Measurements from ENCODE around the gene SCAF8.

Gene SCAF8

DNA sequence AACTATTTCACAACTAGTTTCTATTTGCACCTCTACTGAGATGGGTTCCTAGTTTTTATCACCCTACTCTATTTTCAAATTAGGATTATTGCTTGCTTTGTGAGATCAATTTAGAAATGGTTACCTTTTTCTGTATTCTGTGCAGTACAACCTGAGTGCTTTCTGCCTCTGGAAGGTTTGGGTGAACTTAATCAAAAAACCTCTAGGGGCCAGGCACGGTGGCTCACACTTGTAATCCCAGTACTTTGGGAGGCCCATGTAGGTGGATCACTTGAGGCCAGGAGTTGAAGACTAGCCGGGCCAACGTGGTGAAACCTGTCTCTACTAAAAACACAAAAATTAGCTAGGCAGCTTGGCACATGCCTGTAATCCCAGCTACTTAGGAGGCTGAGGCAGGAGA, 63.3 kb downstream of the SCAF8 start:
- H3K4me3 ChIP-seq (ENCODE audit: low read length in 2 of 2), result no peak overlapping the region
- H3K23ac ChIP-seq (ENCODE audit: low read depth, low read length, poor library complexity), result no peak overlapping the region
- no peaks in the 10 kb centered on the region for H3K9me3 ChIP-seq (replicated peaks in 1 of 2; ENCODE audit: control insufficient read depth in 2 of 2, insufficient read depth in 1 of 2, low read depth in 1 of 2, low read length in 2 of 2)
- no peaks in the 10 kb centered on the region for H3K4me1 ChIP-seq (ENCODE audit: control insufficient read depth in 2 of 2, insufficient read depth in 1 of 2, low read depth in 1 of 2, low read length in 2 of 2)
- H3K18ac ChIP-seq (ENCODE audit: low read length), result no peak overlapping the region
- H3K27ac ChIP-seq (replicated peaks; ENCODE audit: low read length), result no peak overlapping the region
- H2BK120ac ChIP-seq (ENCODE audit: low read depth, low read length), result no peak overlapping the region
- DNase-seq (ENCODE audit: low spot score), result no peak
- H3K14ac ChIP-seq (ENCODE audit: low read length), result no peak overlapping the region
- H2BK5ac ChIP-seq (ENCODE audit: low read length), result no peak overlapping the region
- peaks cover 11 to 96% of the 10 kb centered on the region in 2 donors for H3K36me3 ChIP-seq (replicated peaks in 1 of 2; ENCODE audit: control insufficient read depth in 2 of 2, insufficient read depth in 2 of 2, low read length in 2 of 2)
- H4K91ac ChIP-seq (ENCODE audit: low read depth, low read length, poor library complexity), result no peak overlapping the region
- H3K4me2 ChIP-seq (ENCODE audit: insufficient read depth, low read length, poor library complexity, severe bottlenecking), result no peak overlapping the region
- no peaks in the 10 kb centered on the region for H3K27me3 ChIP-seq (ENCODE audit: control insufficient read depth in 3 of 3, insufficient read depth in 3 of 3, low read depth in 1 of 3, low read length in 3 of 3)
- no peak overlapping the region for H2BK12ac ChIP-seq (ENCODE audit: low read length)
- no peak overlapping the region for H2AFZ ChIP-seq (ENCODE audit: low read length)
- no peak overlapping the region for H2BK15ac ChIP-seq (ENCODE audit: low read length)
- no CpG with 5 or more reads among the region's 3 CpGs for WGBS, 2 donors (ENCODE audit: extremely low coverage in 2 of 2, insufficient read length in 2 of 2, insufficient replicate concordance in 1 of 2)
- no peak overlapping the region for H4K8ac ChIP-seq (ENCODE audit: low read depth, low read length)
- H3K79me1 ChIP-seq (ENCODE audit: low read depth, low read length), result peaks cover 5% of the 10 kb centered on the region
- H3K9ac ChIP-seq (ENCODE audit: low read depth, low read length, poor library complexity), result no peak overlapping the region
- no peak overlapping the region for H3K4ac ChIP-seq (ENCODE audit: low read length)
- H2AK5ac ChIP-seq (ENCODE audit: low read depth, low read length), result no peak overlapping the region

DNA sequence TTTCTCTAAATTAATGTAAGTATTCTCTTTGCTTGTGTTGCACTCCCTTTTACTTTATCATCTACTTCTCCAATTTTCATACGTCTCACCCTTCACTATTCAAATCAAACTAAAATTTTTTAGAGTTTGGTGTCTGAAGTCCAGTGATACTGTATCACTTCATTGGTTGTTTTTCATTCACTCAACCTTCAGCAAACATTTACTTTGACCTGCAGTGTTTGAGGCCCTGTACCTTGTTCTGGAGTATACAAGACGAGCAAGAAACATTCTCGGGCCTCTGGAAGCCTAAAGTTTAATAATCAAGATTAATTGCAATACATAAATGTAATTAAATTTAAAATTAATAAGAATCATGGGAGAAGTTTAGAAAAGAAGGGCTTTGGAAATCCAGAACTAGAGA, 64.6 kb downstream of the SCAF8 start:
- no peak overlapping the region for H2BK15ac ChIP-seq (ENCODE audit: low read length)
- H4K91ac ChIP-seq (ENCODE audit: low read depth, low read length, poor library complexity), result no peak overlapping the region
- no peak overlapping the region for H2AFZ ChIP-seq (ENCODE audit: low read length)
- no peak overlapping the region for H3K9ac ChIP-seq (ENCODE audit: low read depth, low read length, poor library complexity)
- H3K79me1 ChIP-seq (ENCODE audit: low read depth, low read length), result peaks cover 5% of the 10 kb centered on the region
- no peaks in the 10 kb centered on the region for H3K27me3 ChIP-seq (ENCODE audit: control insufficient read depth in 3 of 3, insufficient read depth in 3 of 3, low read depth in 1 of 3, low read length in 3 of 3)
- no peaks in the 10 kb centered on the region for H3K4me1 ChIP-seq (ENCODE audit: control insufficient read depth in 2 of 2, insufficient read depth in 1 of 2, low read depth in 1 of 2, low read length in 2 of 2)
- no peak overlapping the region for H4K8ac ChIP-seq (ENCODE audit: low read depth, low read length)
- H3K4me2 ChIP-seq (ENCODE audit: insufficient read depth, low read length, poor library complexity, severe bottlenecking), result no peak overlapping the region
- H2BK12ac ChIP-seq (ENCODE audit: low read length), result no peak overlapping the region
- 100% methylated on average over 1 of the region's 3 CpGs; no CpG with 5 or more reads in 1 of the 2 donors for WGBS, 2 donors (ENCODE audit: extremely low coverage in 2 of 2, insufficient read length in 2 of 2, insufficient replicate concordance in 1 of 2)
- H3K36me3 ChIP-seq (replicated peaks in 1 of 2; ENCODE audit: control insufficient read depth in 2 of 2, insufficient read depth in 2 of 2, low read length in 2 of 2), result peaks cover 13 to 95% of the 10 kb centered on the region in 2 donors
- no peak overlapping the region for H3K4ac ChIP-seq (ENCODE audit: low read length)
- no peak overlapping the region for H3K23ac ChIP-seq (ENCODE audit: low read depth, low read length, poor library complexity)
- no peak overlapping the region for H3K4me3 ChIP-seq (ENCODE audit: low read length in 2 of 2)
- no peak overlapping the region for H3K27ac ChIP-seq (replicated peaks; ENCODE audit: low read length)
- no peak overlapping the region for H2BK5ac ChIP-seq (ENCODE audit: low read length)
- no peak overlapping the region for H3K14ac ChIP-seq (ENCODE audit: low read length)
- no peak overlapping the region for H2BK120ac ChIP-seq (ENCODE audit: low read depth, low read length)
- H3K9me3 ChIP-seq (replicated peaks in 1 of 2; ENCODE audit: control insufficient read depth in 2 of 2, insufficient read depth in 1 of 2, low read depth in 1 of 2, low read length in 2 of 2), result no peaks in the 10 kb centered on the region
- no peak overlapping the region for H3K18ac ChIP-seq (ENCODE audit: low read length)
- no peak for DNase-seq (ENCODE audit: low spot score)
- H2AK5ac ChIP-seq (ENCODE audit: low read depth, low read length), result no peak overlapping the region

DNA sequence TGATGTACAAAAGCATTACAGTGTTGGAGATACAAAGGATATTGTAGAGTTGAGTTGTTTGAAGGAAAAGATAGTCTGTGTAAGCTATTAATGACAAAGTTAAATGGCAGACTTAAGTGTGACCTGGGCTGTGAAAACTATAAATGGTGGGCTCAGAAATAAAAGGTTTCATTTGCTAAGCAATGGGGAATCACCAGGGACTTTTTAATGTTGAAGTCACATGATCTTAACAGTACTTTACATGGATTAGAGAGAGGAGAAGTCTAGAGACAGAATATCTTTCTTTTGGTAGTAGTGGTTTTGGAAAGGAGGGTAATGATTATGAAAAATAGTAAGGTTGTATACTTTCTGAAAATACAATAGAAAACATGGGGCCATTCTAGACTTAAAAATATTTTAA, 67.1 kb downstream of the SCAF8 start:
- H3K27me3 ChIP-seq (ENCODE audit: control insufficient read depth in 3 of 3, insufficient read depth in 3 of 3, low read depth in 1 of 3, low read length in 3 of 3), result no peaks in the 10 kb centered on the region
- H3K4me1 ChIP-seq (ENCODE audit: control insufficient read depth in 2 of 2, insufficient read depth in 1 of 2, low read depth in 1 of 2, low read length in 2 of 2), result no peaks in the 10 kb centered on the region
- H3K23ac ChIP-seq (ENCODE audit: low read depth, low read length, poor library complexity), result no peak overlapping the region
- H3K4ac ChIP-seq (ENCODE audit: low read length), result no peak overlapping the region
- no peak overlapping the region for H2BK120ac ChIP-seq (ENCODE audit: low read depth, low read length)
- H2BK5ac ChIP-seq (ENCODE audit: low read length), result no peak overlapping the region
- no peak overlapping the region for H2BK15ac ChIP-seq (ENCODE audit: low read length)
- H4K8ac ChIP-seq (ENCODE audit: low read depth, low read length), result no peak overlapping the region
- H3K9ac ChIP-seq (ENCODE audit: low read depth, low read length, poor library complexity), result no peak overlapping the region
- H3K27ac ChIP-seq (replicated peaks; ENCODE audit: low read length), result no peak overlapping the region
- DNase-seq (ENCODE audit: low spot score), result no peak
- H3K4me2 ChIP-seq (ENCODE audit: insufficient read depth, low read length, poor library complexity, severe bottlenecking), result no peak overlapping the region
- H2AFZ ChIP-seq (ENCODE audit: low read length), result no peak overlapping the region
- H4K91ac ChIP-seq (ENCODE audit: low read depth, low read length, poor library complexity), result no peak overlapping the region
- H2BK12ac ChIP-seq (ENCODE audit: low read length), result no peak overlapping the region
- H3K14ac ChIP-seq (ENCODE audit: low read length), result no peak overlapping the region
- no peaks in the 10 kb centered on the region for H3K9me3 ChIP-seq (replicated peaks in 1 of 2; ENCODE audit: control insufficient read depth in 2 of 2, insufficient read depth in 1 of 2, low read depth in 1 of 2, low read length in 2 of 2)
- H3K79me1 ChIP-seq (ENCODE audit: low read depth, low read length), result peaks cover 5% of the 10 kb centered on the region
- no peak overlapping the region for H3K4me3 ChIP-seq (ENCODE audit: low read length in 2 of 2)
- H2AK5ac ChIP-seq (ENCODE audit: low read depth, low read length), result no peak overlapping the region
- no peak overlapping the region for H3K18ac ChIP-seq (ENCODE audit: low read length)
- H3K36me3 ChIP-seq (replicated peaks in 1 of 2; ENCODE audit: control insufficient read depth in 2 of 2, insufficient read depth in 2 of 2, low read length in 2 of 2), result peaks cover 8 to 95% of the 10 kb centered on the region in 2 donors

DNA sequence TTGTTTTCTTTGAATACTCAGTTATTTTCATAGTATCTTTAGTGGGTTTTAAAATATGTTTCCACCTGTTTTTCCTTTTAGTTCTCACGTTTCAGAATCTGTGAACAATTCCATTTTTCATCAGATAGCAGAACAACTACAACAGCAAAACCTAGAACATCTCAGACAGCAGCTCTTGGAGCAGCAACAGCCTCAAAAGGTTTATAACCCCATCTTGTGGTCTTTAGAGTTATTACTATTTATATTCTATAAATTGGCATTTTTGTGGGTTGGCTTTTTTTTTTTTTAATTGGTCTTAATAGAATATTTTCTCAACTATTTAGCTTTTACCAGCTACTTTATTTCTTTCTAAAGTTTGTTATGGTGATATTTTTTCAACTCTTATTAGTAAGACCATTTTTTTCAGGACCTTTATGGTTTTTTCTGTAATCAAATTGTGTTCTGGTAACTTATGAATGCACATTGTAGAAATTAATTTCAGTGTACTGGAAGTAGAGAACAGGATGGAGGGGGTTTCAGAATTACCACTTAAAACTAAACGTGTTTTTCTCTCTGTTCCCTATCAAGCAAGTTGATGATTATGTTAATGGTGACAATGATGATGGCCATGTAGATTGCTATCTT, 72.2 kb downstream of the SCAF8 start:
- Histone ChIP-seq H3K18ac (ENCODE audit: low read length) (no peak overlapping the region), H2BK5ac (ENCODE audit: low read length) (no peak overlapping the region), H3K23ac (ENCODE audit: low read depth, low read length, poor library complexity) (no peak overlapping the region), H3K9me3 (replicated peaks in 1 of 2; ENCODE audit: control insufficient read depth in 2 of 2, insufficient read depth in 1 of 2, low read depth in 1 of 2, low read length in 2 of 2) (no peaks in the 10 kb centered on the region), H3K9ac (ENCODE audit: low read depth, low read length, poor library complexity) (no peak overlapping the region), H4K91ac (ENCODE audit: low read depth, low read length, poor library complexity) (no peak overlapping the region), H2BK120ac (ENCODE audit: low read depth, low read length) (no peak overlapping the region), H4K8ac (ENCODE audit: low read depth, low read length) (no peak overlapping the region), H2AK5ac (ENCODE audit: low read depth, low read length) (no peak overlapping the region), H3K4me1 (ENCODE audit: control insufficient read depth in 2 of 2, insufficient read depth in 1 of 2, low read depth in 1 of 2, low read length in 2 of 2) (no peaks in the 10 kb centered on the region), H3K79me1 (ENCODE audit: low read depth, low read length) (no peaks in the 10 kb centered on the region), H3K4me3 (ENCODE audit: low read length in 2 of 2) (no peak overlapping the region), H3K4me2 (ENCODE audit: insufficient read depth, low read length, poor library complexity, severe bottlenecking) (no peak overlapping the region), H3K14ac (ENCODE audit: low read length) (no peak overlapping the region), H2BK12ac (ENCODE audit: low read length) (no peak overlapping the region), H3K27me3 (ENCODE audit: control insufficient read depth in 3 of 3, insufficient read depth in 3 of 3, low read depth in 1 of 3, low read length in 3 of 3) (no peaks in the 10 kb centered on the region), H3K4ac (ENCODE audit: low read length) (no peak overlapping the region), H2AFZ (ENCODE audit: low read length) (no peak overlapping the region), H2BK15ac (ENCODE audit: low read length) (no peak overlapping the region), H3K36me3 (replicated peaks in 1 of 2; ENCODE audit: control insufficient read depth in 2 of 2, insufficient read depth in 2 of 2, low read length in 2 of 2) (peaks cover 12 to 99% of the 10 kb centered on the region in 2 donors), H3K27ac (replicated peaks; ENCODE audit: low read length) (no peak overlapping the region)
- no peak for DNase-seq (ENCODE audit: low spot score)
- WGBS, 2 donors (ENCODE audit: extremely low coverage in 2 of 2, insufficient read length in 2 of 2, insufficient replicate concordance in 1 of 2), result no CpG with 5 or more reads among the region's 2 CpGs
